Measurements from ENCODE around the gene SRGN.
"Not testable (repeated sequence)": the region's sequence is repeated elsewhere in the genome, so short reads cannot be mapped to it uniquely, and the experiment has no call there.

DNA sequence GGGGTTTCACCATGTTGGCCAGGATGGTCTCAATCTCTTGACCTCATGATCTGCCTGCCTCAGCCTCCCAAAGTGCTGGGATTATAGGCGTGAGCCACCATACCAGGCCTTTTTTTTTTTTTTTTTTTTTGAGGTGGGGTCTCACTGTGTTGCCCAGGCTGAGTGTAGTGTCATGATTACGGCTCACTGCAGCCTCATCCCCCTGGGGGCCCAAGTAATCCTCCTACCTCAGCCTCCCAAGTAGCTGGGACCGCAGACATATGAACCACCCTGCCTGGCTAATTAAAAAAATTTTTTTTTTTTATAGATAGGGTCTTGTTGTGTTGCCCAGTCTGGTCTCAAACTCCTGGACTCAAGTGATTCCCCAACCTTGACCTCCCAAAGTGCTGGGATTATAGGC lies 54.2 kb downstream of the SRGN start:
- TF ChIP-seq, protein P1, sequence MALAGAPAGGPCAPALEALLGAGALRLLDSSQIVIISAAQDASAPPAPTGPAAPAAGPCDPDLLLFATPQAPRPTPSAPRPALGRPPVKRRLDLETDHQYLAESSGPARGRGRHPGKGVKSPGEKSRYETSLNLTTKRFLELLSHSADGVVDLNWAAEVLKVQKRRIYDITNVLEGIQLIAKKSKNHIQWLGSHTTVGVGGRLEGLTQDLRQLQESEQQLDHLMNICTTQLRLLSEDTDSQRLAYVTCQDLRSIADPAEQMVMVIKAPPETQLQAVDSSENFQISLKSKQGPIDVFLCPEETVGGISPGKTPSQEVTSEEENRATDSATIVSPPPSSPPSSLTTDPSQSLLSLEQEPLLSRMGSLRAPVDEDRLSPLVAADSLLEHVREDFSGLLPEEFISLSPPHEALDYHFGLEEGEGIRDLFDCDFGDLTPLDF (CRISPR knock-in tag; IDR thresholded peaks at IDR 0.05) = not testable (repeated sequence)
- TF ChIP-seq, protein P2, sequence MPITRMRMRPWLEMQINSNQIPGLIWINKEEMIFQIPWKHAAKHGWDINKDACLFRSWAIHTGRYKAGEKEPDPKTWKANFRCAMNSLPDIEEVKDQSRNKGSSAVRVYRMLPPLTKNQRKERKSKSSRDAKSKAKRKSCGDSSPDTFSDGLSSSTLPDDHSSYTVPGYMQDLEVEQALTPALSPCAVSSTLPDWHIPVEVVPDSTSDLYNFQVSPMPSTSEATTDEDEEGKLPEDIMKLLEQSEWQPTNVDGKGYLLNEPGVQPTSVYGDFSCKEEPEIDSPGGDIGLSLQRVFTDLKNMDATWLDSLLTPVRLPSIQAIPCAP (CRISPR knock-in tag; IDR thresholded peaks at IDR 0.05; ENCODE audit: low read depth) = not testable (repeated sequence)
- TF ChIP-seq TAF1 (CRISPR knock-in tag; IDR thresholded peaks at IDR 0.05); ZNF672 (CRISPR knock-in tag; IDR thresholded peaks at IDR 0.05); ZNF816 (CRISPR knock-in tag; IDR thresholded peaks at IDR 0.05; ENCODE audit: borderline replicate concordance); ZFX (CRISPR knock-in tag; IDR thresholded peaks at IDR 0.05; ENCODE audit: low read depth); SP2 (CRISPR knock-in tag; IDR thresholded peaks at IDR 0.05); POLR2AphosphoS5 (IDR thresholded peaks at IDR 0.05; ENCODE audit: low read depth, low read length); ELF3 (CRISPR knock-in tag; IDR thresholded peaks at IDR 0.05): not testable (repeated sequence)
- TF ChIP-seq, protein P3, sequence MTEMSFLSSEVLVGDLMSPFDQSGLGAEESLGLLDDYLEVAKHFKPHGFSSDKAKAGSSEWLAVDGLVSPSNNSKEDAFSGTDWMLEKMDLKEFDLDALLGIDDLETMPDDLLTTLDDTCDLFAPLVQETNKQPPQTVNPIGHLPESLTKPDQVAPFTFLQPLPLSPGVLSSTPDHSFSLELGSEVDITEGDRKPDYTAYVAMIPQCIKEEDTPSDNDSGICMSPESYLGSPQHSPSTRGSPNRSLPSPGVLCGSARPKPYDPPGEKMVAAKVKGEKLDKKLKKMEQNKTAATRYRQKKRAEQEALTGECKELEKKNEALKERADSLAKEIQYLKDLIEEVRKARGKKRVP (CRISPR knock-in tag; IDR thresholded peaks at IDR 0.05) = not testable (repeated sequence)
